ENCODE measurements around the gene COG3. TPM values are rescaled to one million over a fixed set of nuclear protein-coding genes. Genes with fewer than 3 reads are reported as not detected.

COG3 gene
- total and polyA plus RNA-seq, 2 experiments from 2014 or later, result 17.1 to 23.9 TPM

GRCh38 chr13:45519493-45519892 is 54.8 kb downstream of the COG3 start:
- Mint-ChIP-seq H3K9me3 (no peaks in the 10 kb centered on the region), H3K4me3 (no peak overlapping the region), H3K27ac (no peak overlapping the region), H3K36me3 (ENCODE audit: low read depth) (peaks cover 36% of the 10 kb centered on the region), H3K4me1 (peaks cover 8% of the 10 kb centered on the region; the same call in 2 of the 3 replicates), H3K27me3 (ENCODE audit: insufficient read depth, low read depth, poor library complexity) (peaks cover 1% of the 10 kb centered on the region)
- TF ChIP-seq CTCF (conservative IDR thresholded peaks at IDR 0.05; ENCODE audit: low read depth in 2 of 2) (no peak), NANOG (IDR thresholded peaks at IDR 0.05; ENCODE audit: borderline replicate concordance) (no peak), STAT1 (IDR thresholded peaks at IDR 0.05; ENCODE audit: unreplicated experiment) (no peak), ZNF331 (CRISPR knock-in tag; IDR thresholded peaks at IDR 0.05; ENCODE audit: low read depth) (no peak), ZNF462 (CRISPR knock-in tag; IDR thresholded peaks at IDR 0.05) (no peak), CREB1 (CRISPR knock-in tag; IDR thresholded peaks at IDR 0.05; ENCODE audit: low read depth) (no peak), JUNB (IDR thresholded peaks at IDR 0.05; ENCODE audit: unreplicated experiment) (no peak), EZH2 (IDR thresholded peaks at IDR 0.05; ENCODE audit: low read depth, unreplicated experiment) (no peak), ZNF114 (CRISPR knock-in tag; IDR thresholded peaks at IDR 0.05) (no peak), POLR2AphosphoS5 (IDR thresholded peaks at IDR 0.05; ENCODE audit: low read depth) (no peak), EZH2phosphoT487 (IDR thresholded peaks at IDR 0.05; ENCODE audit: unreplicated experiment) (no peak), REST (IDR thresholded peaks at IDR 0.05; ENCODE audit: unreplicated experiment) (no peak)
- TF ChIP-seq, protein P1, sequence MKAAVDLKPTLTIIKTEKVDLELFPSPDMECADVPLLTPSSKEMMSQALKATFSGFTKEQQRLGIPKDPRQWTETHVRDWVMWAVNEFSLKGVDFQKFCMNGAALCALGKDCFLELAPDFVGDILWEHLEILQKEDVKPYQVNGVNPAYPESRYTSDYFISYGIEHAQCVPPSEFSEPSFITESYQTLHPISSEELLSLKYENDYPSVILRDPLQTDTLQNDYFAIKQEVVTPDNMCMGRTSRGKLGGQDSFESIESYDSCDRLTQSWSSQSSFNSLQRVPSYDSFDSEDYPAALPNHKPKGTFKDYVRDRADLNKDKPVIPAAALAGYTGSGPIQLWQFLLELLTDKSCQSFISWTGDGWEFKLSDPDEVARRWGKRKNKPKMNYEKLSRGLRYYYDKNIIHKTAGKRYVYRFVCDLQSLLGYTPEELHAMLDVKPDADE (IDR thresholded peaks at IDR 0.05), result no peak
- peaks cover 18% of the 10 kb centered on the region; the same call in 1 of the 2 replicates for H3K36me3 ChIP-seq (ENCODE audit: insufficient read depth)
- no peaks in the 10 kb centered on the region for H3K79me2 ChIP-seq (replicated peaks; ENCODE audit: insufficient read depth)
- peaks cover 5% of the 10 kb centered on the region for H3K4me1 ChIP-seq (ENCODE audit: insufficient read depth)
- peaks cover 7% of the 10 kb centered on the region; the same call in 1 of the 2 replicates for H4K20me1 ChIP-seq (replicated peaks; ENCODE audit: insufficient read depth)
- no peak overlapping the region for H3K4me2 ChIP-seq
- no peak overlapping the region for H3K4me3 ChIP-seq
- no peaks in the 10 kb centered on the region for H3K27me3 ChIP-seq (ENCODE audit: insufficient read depth)
- no peak for ATAC-seq
- H3K27ac ChIP-seq (ENCODE audit: low read depth), result no peak overlapping the region
- H3K9me2 ChIP-seq (ENCODE audit: insufficient read depth), result no peaks in the 10 kb centered on the region
- H2AFZ ChIP-seq, result no peak overlapping the region
- H3F3A ChIP-seq (replicated peaks; ENCODE audit: low read depth), result no peaks in the 10 kb centered on the region
- no peak for DNase-seq (ENCODE audit: low spot score)

All from GM23338 (cell line).